NT2/D1 (cell line): ENCODE measurements around the gene JARID2.

ENCODE experiments used
- SUZ12 ChIP-seq: IDR thresholded peaks from 2 replicates; pipeline ENCODE4 v1.6.1; 2011; ENCODE audit not compliant: insufficient read length, insufficient read depth; ENCODE audit errors: extremely low read depth
- YY1 ChIP-seq: IDR thresholded peaks from 2 replicates; pipeline ENCODE4 v1.6.1; 2011; ENCODE audit not compliant: insufficient read length, insufficient read depth
- ZNF274 ChIP-seq: IDR thresholded peaks from 2 replicates; pipeline ENCODE4 v1.6.1; 2011; ENCODE audit warnings: mild to moderate bottlenecking, low read depth, low read length

- TF ChIP-seq SUZ12, result no peak
- TF ChIP-seq ZNF274, result no peak
- no peak for TF ChIP-seq YY1
Measured at GRCh38 chr6:15292721-15293302, 46.9 kb downstream of the JARID2 start.
